GM20431 (cell line): ENCODE measurements around the gene DUSP22.

ENCODE experiments used
- in situ Hi-C: fragments of 300-500 bp; cut with MseI, MboI; formaldehyde crosslinking; loops from one replicate; pipeline ENCODE4 v1.15.0; 2020; ENCODE audit warnings: low sequenced_read_pairs; ENCODE audit not compliant: unreplicated experiment

DUSP22 gene

DNA sequence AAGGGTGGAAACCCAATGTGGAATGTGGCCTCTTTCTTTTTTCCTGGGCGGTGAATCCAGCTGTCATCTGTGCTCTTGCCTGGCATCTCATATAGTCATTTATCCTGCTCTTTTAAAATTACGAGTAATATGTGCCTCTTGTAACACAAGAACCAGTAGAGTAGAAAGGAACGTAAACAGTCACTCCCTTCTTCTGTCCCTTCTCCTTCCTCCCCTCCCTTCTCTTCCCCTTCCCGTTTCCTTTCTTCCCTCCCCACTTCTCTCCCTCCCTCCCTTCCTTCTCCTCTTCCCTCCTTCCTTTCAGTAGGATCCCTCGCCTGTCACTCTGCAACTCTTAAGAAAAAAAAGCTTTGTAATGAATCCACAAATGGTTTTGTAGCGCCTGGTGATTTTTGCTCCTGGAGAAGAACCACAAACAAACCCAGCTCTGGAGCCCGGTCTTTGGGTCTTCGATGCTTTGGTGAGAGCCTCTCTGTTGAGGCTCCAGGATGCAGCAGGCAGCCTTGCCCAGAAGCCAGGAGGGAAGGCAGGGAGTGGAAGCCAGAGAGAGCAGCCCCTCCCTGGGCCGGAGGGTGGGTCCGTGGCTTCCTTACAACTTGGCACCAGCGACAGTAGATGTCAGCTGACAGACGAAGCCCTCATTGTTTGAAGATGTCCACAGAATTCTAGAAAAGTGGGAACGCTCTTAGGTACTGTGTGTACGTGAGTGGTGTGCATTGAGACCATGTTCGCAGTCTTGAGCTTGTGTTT is 15.0 kb downstream of the DUSP22 start:
- in situ Hi-C loops: no loop called here

DNA sequence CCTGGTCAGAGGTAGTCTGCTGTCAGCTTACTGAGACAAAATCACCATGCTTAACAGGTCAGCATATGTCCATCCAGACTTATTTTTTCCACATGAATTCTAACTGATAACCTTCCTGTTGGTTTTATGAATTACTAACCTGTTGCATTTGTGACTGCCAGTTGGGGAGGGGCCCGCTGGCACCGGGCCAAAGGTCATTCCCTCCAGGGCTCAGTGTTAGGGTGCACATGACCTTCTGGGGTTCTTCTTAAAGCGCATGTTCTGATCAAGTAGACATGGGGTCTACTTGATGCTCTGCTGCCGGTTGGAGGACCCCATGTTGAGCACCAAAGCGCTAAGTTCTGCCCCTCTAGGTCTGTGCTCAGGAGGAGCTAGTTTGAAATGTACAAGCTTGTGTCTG is 15.6 kb downstream of the DUSP22 start:
- in situ Hi-C loops: no loop called here

DNA sequence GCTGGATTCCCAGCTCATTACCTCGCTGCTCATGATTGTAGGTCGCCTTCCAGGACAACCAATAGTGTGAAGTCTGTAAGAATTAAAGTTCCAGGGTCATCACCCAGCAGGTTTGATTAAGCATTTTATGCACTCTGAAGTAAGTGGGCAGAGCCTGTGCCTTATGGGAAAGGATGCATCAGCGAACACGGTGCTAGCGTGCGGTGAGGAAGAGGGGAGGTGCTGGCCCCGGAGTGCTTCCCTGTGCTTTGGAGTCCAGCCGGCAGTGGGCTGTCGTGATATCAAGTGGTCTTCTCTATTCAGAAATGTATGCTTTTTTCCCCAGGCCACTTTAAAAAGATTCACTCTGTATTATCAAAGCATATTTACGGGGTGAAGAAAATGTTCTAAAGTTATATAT is 16.0 kb downstream of the DUSP22 start:
- in situ Hi-C loops: no loop called here

DNA sequence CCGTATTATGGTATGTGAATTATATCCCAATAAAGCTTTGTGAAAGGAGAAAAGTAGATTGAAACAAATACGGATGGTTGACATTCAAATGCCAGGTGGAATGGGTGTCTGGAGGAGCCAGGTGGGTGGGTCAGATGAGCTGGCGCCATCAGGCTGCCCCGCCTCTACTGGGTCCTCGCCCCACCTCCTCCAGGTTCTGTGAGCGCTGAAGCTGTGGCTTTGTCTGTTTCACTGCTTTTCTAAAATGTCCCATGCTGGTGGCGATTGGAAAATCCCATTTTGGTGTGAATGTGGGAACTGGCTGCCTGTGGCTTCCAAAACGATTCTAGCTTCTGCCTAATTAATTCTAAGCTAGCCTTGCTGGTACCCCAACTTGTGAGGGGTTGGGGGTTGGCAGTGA is 16.5 kb downstream of the DUSP22 start:
- in situ Hi-C loops: no loop called here

DNA sequence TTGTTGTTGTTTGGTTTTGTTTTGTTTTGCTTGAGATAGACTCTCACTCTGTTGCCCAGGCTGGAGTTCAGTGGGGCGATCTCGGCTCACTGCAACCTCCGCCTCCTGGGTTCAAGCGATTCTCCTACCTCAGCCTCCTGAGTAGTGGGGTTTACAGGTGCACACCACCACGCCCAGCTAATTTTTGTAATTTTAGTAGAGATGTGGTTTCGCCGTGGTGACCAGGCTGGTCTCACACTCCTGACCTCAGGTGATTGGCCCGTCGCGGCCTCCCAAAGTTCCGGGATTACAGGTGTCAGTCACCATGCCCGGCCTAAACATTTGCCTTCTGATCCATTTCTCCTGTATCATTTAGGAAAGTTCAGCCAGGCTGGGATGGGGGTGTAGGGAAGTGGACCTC is 17.7 kb downstream of the DUSP22 start:
- in situ Hi-C loops: no loop called here

DNA sequence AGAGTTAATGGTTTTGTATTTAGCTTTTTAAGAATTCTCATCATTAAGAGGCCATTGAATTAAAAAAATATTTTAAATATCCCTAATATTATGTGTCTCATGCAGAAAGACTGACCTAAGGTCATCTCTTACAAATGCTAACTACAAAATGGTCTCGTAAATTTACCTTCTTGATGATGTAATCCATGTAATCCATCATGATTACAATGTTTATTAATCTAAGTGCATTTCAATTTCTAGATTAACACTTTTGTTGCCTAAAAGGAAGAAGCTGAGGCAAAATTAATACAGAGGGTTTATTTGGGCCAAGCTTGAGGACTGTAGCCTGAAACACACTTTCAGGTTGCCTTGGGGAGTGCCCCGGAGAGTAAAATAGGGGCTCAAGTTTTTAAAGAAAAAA is 18.4 kb downstream of the DUSP22 start:
- in situ Hi-C loops: no loop called here

DNA sequence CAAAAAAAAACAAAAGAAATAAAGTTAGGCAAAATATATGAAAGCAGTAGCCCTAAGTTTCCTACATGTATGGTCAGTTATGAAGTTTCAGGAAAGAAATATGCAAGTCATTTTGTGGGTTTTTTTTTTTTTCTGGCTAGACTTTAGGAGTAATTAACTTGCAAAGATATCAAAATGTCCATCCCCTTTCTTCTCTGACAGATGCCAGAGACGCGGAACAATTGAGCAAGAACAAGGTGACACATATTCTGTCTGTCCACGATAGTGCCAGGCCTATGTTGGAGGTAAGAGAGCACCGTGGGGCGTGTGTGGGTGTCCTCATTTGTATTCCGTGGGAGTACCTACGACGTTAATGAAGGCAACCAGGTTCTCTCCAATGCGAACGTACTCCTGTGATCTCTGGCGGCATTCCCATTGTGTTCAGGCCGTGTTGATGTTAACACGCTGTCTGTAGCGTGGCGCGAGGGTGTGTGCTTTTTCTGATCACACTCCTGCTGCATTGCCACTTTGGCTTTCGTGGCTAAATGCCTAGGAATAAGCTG is 19.5 kb downstream of the DUSP22 start:
- in situ Hi-C loops: no loop called here

DNA sequence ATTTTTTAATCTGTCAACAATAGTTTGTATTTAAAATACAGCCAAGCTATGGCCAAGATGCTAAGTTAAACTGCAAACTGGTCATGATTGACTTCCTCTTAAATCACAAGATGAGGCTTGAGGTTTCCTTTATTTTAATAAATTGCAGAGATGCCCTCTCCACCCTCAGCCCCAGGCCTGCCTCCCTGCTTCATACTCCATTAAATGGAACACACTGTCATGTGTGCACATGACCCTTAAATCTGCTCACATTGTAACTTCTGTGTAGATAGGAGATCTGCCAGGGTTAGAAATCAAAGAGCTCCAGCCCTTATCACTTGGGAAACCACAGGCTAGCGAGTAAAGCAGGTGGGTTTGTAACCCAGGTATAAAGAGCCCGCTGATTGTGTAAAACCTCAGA is 20.8 kb downstream of the DUSP22 start:
- in situ Hi-C loops: no loop called here

DNA sequence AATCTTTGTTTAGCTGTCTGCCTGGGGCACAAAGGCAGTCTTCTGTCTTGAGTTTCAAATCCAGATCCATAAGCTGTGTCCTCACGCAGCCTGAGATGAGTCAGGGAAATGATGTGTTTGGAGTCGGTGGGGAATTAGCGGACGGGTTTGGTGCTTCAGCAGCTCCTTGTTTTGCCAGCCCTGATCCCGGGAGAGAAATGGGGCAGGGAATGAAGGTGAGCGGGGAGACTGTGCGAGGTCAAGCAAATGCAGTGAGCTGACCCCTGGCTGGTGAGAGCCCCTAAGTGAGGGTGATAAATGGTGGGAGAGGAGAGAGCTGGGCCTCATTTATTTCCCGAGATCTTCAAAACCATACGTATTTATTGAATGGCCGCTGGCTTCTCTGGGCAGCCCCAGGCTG is 21.6 kb downstream of the DUSP22 start:
- in situ Hi-C loops: no loop called here

DNA sequence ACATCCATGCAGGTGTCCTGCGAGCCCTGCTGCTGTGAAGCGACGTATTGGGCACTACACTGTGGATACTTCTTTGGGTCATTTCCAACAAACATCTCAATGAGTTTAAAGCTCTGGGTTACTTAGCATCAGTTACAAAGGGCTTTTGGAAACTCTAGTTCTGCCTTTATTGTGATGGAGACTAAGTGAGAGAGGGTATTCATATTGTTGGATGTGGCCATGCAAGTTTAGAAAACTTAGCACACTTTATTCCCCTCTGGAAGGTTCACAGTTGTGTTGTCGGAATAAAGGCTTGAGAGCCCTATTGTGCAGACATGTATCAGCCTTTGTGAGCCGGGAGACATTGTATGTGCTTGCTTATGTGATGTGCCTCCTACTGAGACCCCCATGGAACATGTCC is 22.1 kb downstream of the DUSP22 start:
- in situ Hi-C loops: no loop called here

DNA sequence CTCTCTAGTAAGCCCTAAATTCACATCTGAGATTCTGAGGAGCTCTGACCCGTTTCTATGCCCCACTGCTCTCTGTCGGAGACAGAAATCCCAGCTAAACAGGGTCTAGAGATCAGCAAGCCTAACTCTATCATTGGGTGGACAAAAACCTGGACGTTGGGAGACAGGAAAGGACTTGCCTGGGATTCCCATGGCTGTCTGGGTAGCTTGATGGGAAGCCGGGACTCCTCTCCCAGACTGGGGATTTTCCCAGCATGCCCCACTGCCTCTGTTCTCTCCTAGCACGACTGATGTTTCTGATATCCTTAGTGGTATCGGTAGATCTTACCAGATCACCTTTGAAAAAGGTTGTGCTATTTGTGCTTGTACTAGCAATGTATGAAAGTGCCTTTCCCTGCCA is 22.9 kb downstream of the DUSP22 start:
- in situ Hi-C loops: no loop called here

DNA sequence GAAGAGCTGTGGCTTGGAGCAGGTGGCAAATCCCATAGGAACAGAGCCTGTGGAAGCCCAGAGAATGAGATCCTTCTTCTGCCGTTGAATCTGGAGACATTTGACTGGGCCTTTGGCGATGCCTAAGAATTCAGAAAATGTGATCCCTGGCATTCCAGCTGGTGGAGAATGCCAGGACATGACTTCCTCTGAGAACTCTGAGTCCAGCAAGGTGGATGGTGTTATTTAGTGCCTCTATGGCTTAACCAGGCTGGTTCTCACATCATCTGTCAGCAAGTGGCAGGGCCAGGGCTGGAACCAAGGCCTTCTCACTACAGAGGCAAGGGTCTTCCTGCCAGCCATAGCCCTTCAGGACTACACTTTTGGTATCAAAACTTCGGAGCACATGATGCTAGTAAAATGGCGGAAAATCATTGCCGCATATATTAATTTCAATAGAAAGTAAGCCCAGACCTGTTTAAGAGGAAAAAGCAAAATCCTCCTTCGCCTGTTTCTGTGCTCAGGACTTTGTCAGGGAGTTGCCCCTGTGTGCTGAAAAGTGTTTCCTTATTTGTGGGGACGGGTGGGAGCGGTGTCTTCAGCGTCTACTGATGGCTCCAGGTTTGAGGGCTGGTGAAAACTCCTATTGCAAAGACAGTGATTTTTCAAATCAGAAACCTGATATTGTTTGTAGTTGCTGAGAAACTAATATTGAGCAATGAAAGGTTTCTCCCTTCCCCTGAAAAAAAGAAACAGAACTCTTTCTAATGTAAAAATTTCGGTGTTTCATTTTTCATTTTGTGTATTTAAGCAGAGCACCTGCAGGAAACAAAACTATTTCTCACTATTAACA is 23.9 kb downstream of the DUSP22 start:
- in situ Hi-C loops: no loop called here

DNA sequence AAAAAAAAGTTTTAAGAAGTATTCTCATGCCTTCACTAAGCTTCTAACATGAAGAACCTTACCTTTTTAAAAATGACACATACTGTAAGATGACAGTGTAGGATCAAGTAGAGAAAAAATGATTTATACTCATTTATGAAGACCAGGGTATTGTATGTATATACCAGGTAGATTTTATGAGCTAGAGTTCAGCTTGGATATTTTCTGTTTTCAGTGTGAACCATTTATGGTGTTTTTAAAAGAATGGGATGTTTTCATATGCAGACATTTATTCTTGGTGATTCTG is 24.4 kb downstream of the DUSP22 start:
- in situ Hi-C loops: no loop called here

DNA sequence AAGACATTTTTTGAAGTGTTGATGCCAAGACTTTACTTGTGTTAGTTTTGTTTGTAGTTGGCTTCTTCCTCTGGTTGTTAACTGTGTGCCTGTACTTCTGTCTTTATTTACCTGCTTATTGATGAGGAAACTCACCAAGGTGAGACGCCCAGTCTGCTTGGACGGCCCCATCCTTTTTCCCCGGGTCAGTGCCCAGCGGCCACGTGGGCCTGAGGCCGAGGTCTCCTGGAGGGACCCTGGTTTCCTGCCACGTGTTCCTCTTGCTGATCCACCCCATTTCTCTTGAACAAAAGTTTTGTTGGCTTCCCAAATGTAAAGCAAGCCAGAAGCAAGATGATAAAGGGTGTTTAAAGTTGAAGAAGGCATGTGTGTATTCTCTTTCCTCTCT is 24.8 kb downstream of the DUSP22 start:
- in situ Hi-C loops: no loop called here

DNA sequence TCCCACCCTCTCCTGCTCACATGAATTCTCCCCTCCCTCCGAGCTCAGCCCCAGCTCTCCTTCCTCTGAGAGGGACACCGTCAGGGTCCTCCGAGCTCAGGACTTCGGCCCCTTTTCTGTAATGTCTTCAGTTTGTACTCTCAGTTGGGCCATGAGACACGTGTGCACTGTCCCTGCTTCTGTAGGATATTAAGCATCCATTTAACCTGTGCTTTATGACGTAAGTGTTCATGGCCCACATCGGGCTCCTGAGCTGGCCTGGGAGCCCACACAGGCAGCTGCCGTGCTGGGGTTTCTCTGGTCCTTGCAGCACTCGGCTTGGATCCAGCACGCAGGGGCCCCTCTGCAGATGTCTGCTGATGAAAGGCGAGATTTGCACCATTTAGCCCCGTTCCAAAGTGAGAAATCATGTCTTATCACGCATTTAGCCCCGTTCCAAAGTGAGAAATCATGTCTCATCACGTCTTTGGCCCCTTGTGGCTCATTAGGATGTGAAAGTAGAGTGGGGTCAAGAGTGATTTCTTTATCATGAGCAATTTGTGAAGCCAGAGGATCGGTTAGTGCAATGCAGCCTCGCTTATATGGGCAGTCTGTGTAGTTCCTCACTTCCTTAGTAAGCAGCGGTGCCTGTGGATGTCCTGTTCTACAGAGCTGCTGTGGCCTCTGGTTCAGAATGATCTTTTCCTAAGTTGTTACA is 25.3 kb downstream of the DUSP22 start:
- in situ Hi-C loops: no loop called here

DNA sequence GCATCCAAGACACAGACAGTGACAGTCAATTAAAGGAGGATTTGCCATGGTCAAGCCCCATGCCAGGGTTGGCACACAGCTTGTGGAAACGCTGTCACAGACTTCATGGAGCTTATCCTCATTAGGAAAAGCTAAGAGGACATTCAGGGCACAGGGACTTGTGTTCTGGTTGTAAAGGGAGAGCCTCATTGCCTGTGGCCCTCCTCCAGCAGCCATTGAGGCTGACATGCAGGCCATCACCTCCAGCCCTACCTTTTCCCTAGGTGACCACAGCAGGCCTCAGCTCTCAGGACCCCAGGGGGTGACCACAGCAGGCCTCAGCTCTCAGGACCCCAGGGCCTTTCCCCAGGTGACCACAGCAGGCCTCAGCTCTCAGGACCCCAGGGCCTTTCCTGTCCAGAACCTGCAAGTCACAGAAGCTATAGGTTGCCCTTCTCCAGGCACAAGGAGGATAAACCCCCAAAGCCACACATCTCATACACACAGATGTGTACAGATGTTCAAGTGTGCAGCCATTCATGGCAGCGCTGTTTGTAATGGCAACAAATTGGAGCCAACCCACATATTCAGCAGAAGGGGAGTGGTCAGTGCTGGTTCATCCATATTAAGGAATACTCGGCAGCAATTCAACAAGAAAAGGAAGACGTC is 26.1 kb downstream of the DUSP22 start:
- in situ Hi-C loops: no loop called here

DNA sequence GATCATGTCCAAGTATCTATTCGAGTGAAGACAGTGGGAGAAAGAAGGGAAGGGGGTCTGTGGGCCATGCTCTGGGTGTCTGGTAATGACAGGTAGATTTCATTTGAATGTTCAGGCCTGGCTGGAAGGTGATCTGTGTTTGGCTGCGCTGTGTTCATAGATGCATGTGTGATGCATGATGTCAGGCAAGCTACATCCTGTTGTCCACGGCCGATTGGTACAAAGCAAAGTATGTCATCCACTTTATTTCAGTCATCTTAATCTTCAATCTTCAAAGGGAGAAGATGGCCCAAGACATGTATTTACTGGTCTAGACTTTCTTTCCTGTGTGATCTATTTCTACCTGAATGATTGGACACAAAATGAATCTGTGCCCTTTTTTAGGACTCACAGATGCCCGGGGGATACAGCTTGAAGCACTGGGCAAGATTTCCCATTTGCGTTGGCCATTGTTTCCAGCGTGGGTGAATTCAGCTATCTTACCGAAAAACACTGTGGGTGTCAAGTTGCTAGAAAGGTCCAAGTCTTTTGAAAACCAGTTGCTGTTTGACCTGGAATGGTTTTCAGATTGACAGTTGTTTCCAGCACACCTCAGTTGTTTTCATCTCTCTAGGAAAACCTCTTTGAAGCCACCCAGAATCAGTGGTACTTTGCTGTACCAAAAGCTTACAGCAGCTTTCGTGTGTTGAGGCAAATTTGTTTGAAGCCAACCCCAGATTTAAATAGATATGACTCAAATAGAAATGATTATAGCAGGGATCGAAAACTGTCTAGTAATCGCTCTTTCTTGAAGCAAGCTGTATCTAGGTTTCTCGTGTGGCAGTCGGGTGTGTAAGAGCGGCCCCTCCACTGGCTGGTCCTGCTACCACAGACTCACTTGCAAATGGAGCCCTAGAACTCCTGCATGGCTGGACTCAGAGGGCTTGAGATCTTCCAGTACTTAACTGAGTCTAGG is 27.2 kb downstream of the DUSP22 start:
- in situ Hi-C loops: no loop called here

DNA sequence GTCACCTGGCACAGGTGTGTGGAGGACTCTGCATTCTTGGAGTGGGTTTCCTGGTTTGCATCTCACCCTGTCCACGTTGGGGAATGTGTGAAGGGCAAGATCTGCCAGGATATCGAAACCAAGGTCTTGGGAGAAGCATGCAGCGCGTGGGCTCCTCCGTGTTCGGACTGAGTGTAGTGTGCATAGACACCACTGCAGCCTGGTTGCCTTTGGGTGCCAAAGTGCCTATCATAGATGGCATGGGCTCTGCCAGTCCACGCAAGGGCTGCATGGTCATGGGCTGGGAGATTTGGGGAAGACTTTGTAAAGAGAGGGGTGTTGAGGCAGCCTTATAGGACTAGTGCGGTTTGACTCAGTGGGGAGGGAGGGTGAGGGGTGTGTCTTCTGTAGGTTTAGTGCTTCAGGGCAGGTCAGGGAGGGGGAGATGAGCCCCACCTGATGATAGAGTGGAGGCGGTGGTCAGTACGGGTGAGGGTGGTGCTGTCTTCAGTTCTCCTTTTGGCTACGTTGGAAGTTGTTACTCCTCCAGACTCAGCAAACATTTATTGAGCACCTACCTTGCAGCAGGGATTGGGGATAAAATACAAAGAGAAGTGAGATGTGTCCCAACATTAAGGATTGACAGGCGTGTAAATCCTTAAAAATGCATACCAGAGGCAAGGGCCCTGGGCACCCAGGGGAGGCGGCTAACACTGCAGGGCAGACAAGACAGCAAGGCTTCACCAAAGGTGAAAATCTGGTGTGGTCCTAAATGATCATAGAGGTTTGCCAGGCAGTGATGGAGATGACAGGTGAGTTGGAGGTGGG is 28.3 kb downstream of the DUSP22 start:
- in situ Hi-C loops: no loop called here

DNA sequence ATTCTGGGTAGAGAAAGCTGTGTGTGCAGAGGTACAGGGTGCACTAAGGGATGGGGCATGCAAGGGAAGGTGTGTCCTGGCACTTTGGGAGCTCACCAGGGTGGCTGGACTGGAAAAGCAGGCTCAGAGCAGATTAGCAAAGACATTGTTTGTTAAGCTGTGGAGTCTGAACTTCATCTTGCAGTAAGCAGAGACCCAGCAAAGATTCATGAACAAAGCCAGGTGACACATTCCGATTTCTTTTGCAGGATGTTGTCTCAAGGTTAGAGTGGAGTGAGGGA is 28.8 kb downstream of the DUSP22 start:
- in situ Hi-C loops: no loop called here
